DND-41 (cell line): Measurements from ENCODE around the gene HNF1A.
A peak's percentile ranks its signal among the peaks of the same experiment; 100 is the strongest.

Experiments
- ATAC-seq: fragments of 200-7000 bp; cut with Tn5 transposase; 3 replicates; pipeline ENCODE4 v1.9.1; 2021; ENCODE audit warnings: low read depth; ENCODE audit not compliant: insufficient read depth
- DNase-seq: peaks from one replicate; pipeline ENCODE4 v3.0.0-alpha.2; 2020
- H2AFZ ChIP-seq: 2 replicates; pipeline ENCODE4 v1.6.0; 2012; ENCODE audit warnings: low read depth, low read length
- H3K27ac ChIP-seq: 2 replicates; pipeline ENCODE4 v1.5.1; 2012; ENCODE audit warnings: low read length, inconsistent platforms
- H3K27me3 ChIP-seq: fragments of 200-600 bp; sonication (generic); 2 replicates; pipeline ENCODE4 v1.6.0; 2012; ENCODE audit warnings: low read length, mild to moderate bottlenecking, inconsistent platforms; ENCODE audit not compliant: insufficient read depth, poor library complexity
- H3K36me3 ChIP-seq: 2 replicates; pipeline ENCODE4 v1.5.1; 2012; ENCODE audit warnings: low read length, inconsistent platforms; ENCODE audit not compliant: insufficient read depth
- H3K4me1 ChIP-seq: 2 replicates; pipeline ENCODE4 v1.5.1; 2012; ENCODE audit warnings: mild to moderate bottlenecking, low read length; ENCODE audit not compliant: insufficient read depth
- H3K4me2 ChIP-seq: 2 replicates; pipeline ENCODE4 v1.6.0; 2012; ENCODE audit warnings: mild to moderate bottlenecking, moderate library complexity, low read length, inconsistent platforms; ENCODE audit not compliant: insufficient read depth
- H3K4me3 ChIP-seq, 2 experiments: fragments of 200-600 bp in 1 of 2; shearing (Covaris generic) in 1 of 2; 2 replicates each; pipeline ENCODE4 v1.5.1; 2012 to 2016; ENCODE audit warnings: inconsistent platforms in 2 of 2, low read length in 2 of 2, mild to moderate bottlenecking in 2 of 2, low read depth in 1 of 2, moderate library complexity in 1 of 2
- H3K79me2 ChIP-seq: 2 replicates; pipeline ENCODE4 v1.6.0; 2012; ENCODE audit warnings: low read length, inconsistent platforms; ENCODE audit not compliant: insufficient read depth
- H3K9ac ChIP-seq: 2 replicates; pipeline ENCODE4 v1.6.0; 2012; ENCODE audit warnings: low read depth, mild to moderate bottlenecking, inconsistent platforms, low read length, moderate library complexity
- H3K9me3 ChIP-seq: 2 replicates; pipeline ENCODE4 v1.5.1; 2012; ENCODE audit warnings: low read length, moderate library complexity, mild to moderate bottlenecking, inconsistent platforms; ENCODE audit not compliant: insufficient read depth, severe bottlenecking
- H4K20me1 ChIP-seq: 2 replicates; pipeline ENCODE4 v1.6.0; 2012; ENCODE audit warnings: low read length; ENCODE audit not compliant: insufficient read depth
- EZH2 ChIP-seq: IDR thresholded peaks from 3 replicates; pipeline ENCODE4 v1.6.1; 2012; ENCODE audit warnings: borderline replicate concordance, low read depth, mild to moderate bottlenecking, moderate library complexity, low read length, inconsistent platforms; ENCODE audit not compliant: severe bottlenecking
- TF ChIP-seq, protein P1 (sequence below): IDR thresholded peaks from 2 replicates; pipeline ENCODE4 v1.5.1; 2012; ENCODE audit warnings: borderline replicate concordance, low read length, moderate library complexity, mild to moderate bottlenecking; ENCODE audit not compliant: poor library complexity, severe bottlenecking; ENCODE audit errors: extremely low read depth

The HNF1A gene

DNA sequence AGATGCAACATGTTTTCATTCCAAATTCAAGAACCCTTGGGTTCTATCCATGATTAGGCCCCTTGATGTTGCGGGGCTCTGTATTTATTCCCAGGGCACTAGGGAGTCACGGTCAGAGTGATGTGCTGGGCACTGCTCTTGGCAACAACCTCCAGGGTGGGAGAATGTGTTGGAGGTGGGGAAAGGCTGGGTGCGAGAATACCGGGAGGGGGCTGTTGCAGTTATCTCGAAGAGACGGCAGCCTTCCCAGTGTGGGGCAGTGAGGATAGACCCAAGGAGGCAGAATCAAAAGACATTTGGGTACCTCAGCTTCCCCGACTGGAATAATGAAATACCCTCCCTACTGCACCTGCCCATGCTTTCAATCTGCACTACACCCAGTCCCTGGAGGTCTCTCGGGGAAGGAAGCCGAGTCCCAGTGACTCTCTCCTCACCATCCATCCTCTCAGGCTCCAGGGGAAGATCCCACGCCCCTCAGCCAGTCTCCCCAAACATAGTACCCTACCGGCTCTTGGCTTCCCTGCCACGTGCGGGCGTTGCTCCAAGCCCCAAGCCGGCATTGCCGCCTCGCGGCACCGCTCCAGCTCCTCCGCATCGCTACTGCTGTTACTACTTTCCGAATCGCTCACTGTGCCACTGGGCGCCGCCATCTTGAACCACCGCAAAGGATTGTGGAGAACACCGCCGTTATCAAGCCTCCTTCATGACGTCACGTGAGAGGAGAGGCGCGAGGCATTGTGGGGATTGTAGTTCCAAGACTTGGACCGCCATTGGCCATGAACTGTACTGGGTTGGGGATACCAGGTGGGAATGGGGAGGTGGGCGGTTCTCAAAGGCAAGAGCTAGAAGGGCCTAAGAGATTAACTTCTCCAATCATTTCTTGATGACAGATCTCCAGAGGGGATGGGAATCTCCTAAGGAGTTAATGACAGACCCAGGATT, 37.8 kb downstream of the HNF1A start, which contains the start of gene C12orf43:
Gene C12orf43, minus strand, starts transcription at position 663 of the 942 bp plus-strand sequence. Its CDS starts 13 bp downstream, at position 650.
- Histone ChIP-seq H4K20me1 (no peaks in the 10 kb centered on the region), H3K4me2 (peak within 1 kb of the TSS; percentile 94), H3K4me3 (peak within 1 kb of the TSS; percentile 70 to 85), H3K27ac (peak within 1 kb of the TSS; percentile 74), H2AFZ (peak within 1 kb of the TSS; percentile 89), H3K9me3 (no peaks in the 10 kb centered on the region), H3K36me3 (peaks cover 16% of the 10 kb centered on the region; the same call in 1 of the 2 replicates), H3K79me2 (peaks cover 21% of the 10 kb centered on the region), H3K9ac (peak within 1 kb of the TSS; percentile 63), H3K27me3 (no peaks in the 10 kb centered on the region), H3K4me1 (peaks cover 18% of the 10 kb centered on the region)
- DNase-seq (peak; percentile 94), ATAC-seq (peak; percentile 97)
- TF ChIP-seq EZH2: no peak
- TF ChIP-seq, protein P1, sequence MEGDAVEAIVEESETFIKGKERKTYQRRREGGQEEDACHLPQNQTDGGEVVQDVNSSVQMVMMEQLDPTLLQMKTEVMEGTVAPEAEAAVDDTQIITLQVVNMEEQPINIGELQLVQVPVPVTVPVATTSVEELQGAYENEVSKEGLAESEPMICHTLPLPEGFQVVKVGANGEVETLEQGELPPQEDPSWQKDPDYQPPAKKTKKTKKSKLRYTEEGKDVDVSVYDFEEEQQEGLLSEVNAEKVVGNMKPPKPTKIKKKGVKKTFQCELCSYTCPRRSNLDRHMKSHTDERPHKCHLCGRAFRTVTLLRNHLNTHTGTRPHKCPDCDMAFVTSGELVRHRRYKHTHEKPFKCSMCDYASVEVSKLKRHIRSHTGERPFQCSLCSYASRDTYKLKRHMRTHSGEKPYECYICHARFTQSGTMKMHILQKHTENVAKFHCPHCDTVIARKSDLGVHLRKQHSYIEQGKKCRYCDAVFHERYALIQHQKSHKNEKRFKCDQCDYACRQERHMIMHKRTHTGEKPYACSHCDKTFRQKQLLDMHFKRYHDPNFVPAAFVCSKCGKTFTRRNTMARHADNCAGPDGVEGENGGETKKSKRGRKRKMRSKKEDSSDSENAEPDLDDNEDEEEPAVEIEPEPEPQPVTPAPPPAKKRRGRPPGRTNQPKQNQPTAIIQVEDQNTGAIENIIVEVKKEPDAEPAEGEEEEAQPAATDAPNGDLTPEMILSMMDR: no peak

DNA sequence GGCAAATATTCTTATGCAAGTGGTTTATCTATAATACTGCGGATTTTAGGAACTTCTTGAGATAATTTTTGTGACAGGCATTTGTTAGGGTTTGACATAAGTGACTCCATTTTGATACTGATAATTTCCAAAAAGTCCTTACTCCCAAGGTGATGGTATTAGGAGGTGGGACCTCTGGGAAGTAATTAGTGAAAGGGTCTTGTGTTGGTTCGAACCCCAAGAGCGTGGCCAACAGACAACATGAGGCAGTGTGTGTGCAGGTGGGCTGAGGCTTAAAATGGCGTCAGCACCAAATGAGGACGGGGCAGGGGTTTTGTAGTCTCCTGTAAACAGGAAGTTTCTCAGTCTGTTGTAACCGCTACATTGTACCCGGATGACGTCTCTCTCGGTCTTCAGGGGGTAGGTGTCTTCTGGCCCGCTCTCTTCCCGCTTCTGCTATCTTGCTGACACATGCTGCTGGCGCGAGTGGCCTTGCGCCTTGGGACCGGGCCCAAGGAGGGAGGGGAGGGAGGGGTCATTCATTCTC, 39.7 kb downstream of the HNF1A start:
- DNase-seq: no peak
- Histone ChIP-seq H2AFZ (no peak overlapping the region), H3K36me3 (peaks cover 4% of the 10 kb centered on the region; the same call in 1 of the 2 replicates), H4K20me1 (no peaks in the 10 kb centered on the region), H3K9ac (no peak overlapping the region), H3K9me3 (no peaks in the 10 kb centered on the region), H3K4me2 (no peak overlapping the region), H3K4me1 (peaks cover 18% of the 10 kb centered on the region), H3K27ac (no peak overlapping the region), H3K79me2 (peaks cover 19% of the 10 kb centered on the region), H3K27me3 (no peaks in the 10 kb centered on the region), H3K4me3 (no peak overlapping the region)
- ATAC-seq: no peak
- TF ChIP-seq, protein P1: no peak
- TF ChIP-seq EZH2: no peak

DNA sequence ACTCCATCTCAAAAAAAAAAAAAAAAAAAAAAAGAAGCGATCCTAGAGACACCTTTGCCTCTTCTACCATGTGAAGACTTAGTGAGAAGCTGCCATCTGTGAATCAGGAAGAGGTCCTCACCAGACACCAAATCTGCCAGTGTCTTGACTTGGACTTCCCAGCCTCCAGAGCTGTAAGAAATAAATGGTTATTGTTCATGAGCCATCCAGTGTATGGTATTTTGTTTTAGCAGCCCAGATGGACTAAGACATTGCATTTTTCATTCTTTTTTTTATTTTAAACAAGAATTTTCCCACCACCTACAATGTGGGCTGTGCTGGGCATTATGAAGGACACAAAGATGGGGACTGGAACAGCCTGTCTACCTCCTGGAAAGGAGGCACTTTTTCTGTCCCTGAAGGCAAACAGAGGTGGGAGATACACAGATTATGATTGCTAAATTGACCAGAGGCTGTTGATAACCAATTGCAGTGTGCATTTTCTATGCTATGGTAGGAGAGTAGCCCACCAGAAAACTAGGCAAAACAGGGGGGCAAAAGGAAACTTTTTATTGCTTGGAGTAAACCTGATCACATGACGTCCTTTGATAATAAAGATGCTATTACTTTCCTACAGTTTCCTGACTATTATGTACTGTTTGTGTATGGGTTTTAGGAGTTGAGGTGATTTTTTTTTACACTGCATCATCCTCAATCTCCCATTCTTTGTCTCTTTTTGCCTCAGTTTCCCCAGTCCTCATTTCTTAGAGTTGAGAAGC, 40.7 kb downstream of the HNF1A start:
- TF ChIP-seq EZH2: no peak
- H3K9me3 ChIP-seq: no peaks in the 10 kb centered on the region
- H3K79me2 ChIP-seq: peaks cover 17% of the 10 kb centered on the region
- no peak overlapping the region for H3K27ac ChIP-seq
- H3K4me2 ChIP-seq: no peak overlapping the region
- H3K9ac ChIP-seq: no peak overlapping the region
- no peak overlapping the region for H3K4me3 ChIP-seq
- no peaks in the 10 kb centered on the region for H4K20me1 ChIP-seq
- ATAC-seq: no peak
- H3K36me3 ChIP-seq: no peaks in the 10 kb centered on the region
- H3K4me1 ChIP-seq: peaks cover 18% of the 10 kb centered on the region
- no peak overlapping the region for H2AFZ ChIP-seq
- DNase-seq: no peak
- no peaks in the 10 kb centered on the region for H3K27me3 ChIP-seq
